ENCODE data around the gene ZNF117. TPM values are rescaled to one million over a fixed set of nuclear protein-coding genes. Genes with fewer than 3 reads are reported as not detected.

The ZNF117 gene
- polyA plus RNA-seq, 1 experiment, result 1.9 TPM

DNA sequence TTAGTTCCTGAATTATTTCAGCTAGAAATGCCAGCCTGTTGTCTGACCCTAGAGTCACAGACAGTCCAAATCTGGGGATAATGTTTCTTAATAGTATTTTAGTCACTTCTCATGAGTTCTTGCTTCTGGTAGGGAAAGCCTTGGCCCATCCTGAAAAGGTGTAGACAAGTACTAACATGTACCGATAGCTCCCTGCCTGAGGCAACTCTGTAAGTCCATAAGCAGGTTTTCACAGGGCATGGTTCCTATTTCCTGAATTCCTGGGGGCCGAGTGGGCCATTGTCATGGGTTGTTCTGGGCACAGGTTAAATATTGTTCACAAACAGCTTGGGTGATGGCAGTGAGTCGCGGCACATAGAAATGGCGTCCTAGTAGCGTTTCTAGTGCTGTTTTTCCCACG is 3.1 kb upstream of the ZNF117 start:
- no peaks in the 10 kb centered on the region for H3K27me3 ChIP-seq (ENCODE audit: control insufficient read depth, insufficient read depth, low read length)
- no peak overlapping the region for H3K4me3 ChIP-seq (ENCODE audit: low read depth, low read length)
- ChIA-PET POLR2A (no interaction called here), CTCF (interaction anchor here (1.1 kb wide), 1 partner anchor 8 kb away, joined by 4 read pairs; no protein-coding TSS in a partner anchor)
- TF ChIP-seq, protein P1, sequence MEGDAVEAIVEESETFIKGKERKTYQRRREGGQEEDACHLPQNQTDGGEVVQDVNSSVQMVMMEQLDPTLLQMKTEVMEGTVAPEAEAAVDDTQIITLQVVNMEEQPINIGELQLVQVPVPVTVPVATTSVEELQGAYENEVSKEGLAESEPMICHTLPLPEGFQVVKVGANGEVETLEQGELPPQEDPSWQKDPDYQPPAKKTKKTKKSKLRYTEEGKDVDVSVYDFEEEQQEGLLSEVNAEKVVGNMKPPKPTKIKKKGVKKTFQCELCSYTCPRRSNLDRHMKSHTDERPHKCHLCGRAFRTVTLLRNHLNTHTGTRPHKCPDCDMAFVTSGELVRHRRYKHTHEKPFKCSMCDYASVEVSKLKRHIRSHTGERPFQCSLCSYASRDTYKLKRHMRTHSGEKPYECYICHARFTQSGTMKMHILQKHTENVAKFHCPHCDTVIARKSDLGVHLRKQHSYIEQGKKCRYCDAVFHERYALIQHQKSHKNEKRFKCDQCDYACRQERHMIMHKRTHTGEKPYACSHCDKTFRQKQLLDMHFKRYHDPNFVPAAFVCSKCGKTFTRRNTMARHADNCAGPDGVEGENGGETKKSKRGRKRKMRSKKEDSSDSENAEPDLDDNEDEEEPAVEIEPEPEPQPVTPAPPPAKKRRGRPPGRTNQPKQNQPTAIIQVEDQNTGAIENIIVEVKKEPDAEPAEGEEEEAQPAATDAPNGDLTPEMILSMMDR (IDR thresholded peaks at IDR 0.05; ENCODE audit: insufficient read depth, low read depth, low read length), result no peak
- DNase-seq (ENCODE audit: low read depth), result no peak
- H3K36me3 ChIP-seq (ENCODE audit: control insufficient read depth, insufficient read depth, low read length), result peaks cover 1% of the 10 kb centered on the region

DNA sequence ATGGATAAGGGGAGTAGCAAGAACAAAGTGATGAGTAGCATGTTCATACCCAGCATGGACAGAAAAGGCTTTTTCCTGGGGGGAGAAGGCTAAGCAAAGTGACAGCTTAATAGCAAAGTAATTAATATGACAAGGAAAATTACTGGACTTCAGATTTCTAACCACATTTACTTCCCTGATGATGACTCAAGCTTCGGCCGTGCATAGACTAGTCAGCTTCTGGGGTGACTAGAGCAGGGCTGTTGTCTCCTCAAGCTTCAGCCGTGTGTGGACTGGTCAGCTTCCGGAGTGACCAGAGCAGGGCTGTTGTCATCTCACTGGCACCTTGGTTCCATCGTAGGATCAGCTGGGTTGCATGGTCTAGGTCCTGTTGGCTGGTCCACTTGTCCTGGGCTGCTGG is 2.1 kb upstream of the ZNF117 start:
- Histone ChIP-seq H3K36me3 (ENCODE audit: control insufficient read depth, insufficient read depth, low read length) (no peaks in the 10 kb centered on the region; the same call in 1 of the 2 replicates), H3K4me3 (ENCODE audit: low read depth, low read length) (no peak overlapping the region), H3K27me3 (ENCODE audit: control insufficient read depth, insufficient read depth, low read length) (no peaks in the 10 kb centered on the region)
- POLR2A ChIA-PET, result no interaction called here
- CTCF ChIA-PET, result interaction anchor here (1.1 kb wide), 1 partner anchor 9 kb away, joined by 4 read pairs; no protein-coding TSS in a partner anchor
- DNase-seq (ENCODE audit: low read depth), result no peak
- TF ChIP-seq, protein P1 (IDR thresholded peaks at IDR 0.05; ENCODE audit: insufficient read depth, low read depth, low read length), result no peak

DNA sequence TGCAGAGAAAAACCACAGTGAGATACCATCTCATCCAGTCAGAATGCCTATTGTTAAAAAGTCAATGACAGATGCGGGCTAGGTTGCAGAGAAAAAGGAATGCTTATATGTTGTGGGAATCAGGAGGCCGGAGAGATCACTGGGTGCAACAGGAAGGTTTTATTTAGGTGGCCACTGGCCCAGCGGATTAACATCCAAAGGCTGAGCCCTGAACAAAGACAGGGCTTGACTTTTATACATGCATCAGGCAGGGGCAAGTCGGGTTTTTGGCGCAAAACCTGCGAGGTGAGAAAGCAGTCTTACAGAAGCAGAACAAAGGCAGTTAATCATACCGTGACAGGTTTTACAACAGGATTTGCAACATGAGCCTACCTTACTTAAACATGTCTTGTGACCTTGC is 620 bp downstream of the ZNF117 start:
- ChIA-PET CTCF (no interaction called here), POLR2A (no interaction called here)
- DNase-seq (ENCODE audit: low read depth), result no peak
- TF ChIP-seq, protein P1 (IDR thresholded peaks at IDR 0.05; ENCODE audit: insufficient read depth, low read depth, low read length), result no peak
- no peak overlapping the region for H3K4me3 ChIP-seq (ENCODE audit: low read depth, low read length)
- H3K27me3 ChIP-seq (ENCODE audit: control insufficient read depth, insufficient read depth, low read length), result no peaks in the 10 kb centered on the region
- no peaks in the 10 kb centered on the region; the same call in 1 of the 2 replicates for H3K36me3 ChIP-seq (ENCODE audit: control insufficient read depth, insufficient read depth, low read length)

- Histone ChIP-seq H3K36me3 (ENCODE audit: control insufficient read depth, insufficient read depth, low read length) (peaks cover 3% of the 10 kb centered on the region; the same call in 1 of the 2 replicates), H3K4me3 (ENCODE audit: low read depth, low read length) (no peak overlapping the region), H3K27me3 (ENCODE audit: control insufficient read depth, insufficient read depth, low read length) (no peaks in the 10 kb centered on the region)
- CTCF ChIA-PET, result interaction anchor here (0.6 kb wide), 1 partner anchor 19 kb away, joined by 3 read pairs; no protein-coding TSS in a partner anchor
- TF ChIP-seq, protein P1 (IDR thresholded peaks at IDR 0.05; ENCODE audit: insufficient read depth, low read depth, low read length), result no peak
- no peak for DNase-seq (ENCODE audit: low read depth)
- POLR2A ChIA-PET, result no interaction called here
These were observed 12.2 kb downstream of the ZNF117 start for GRCh38 chr7:64978497-64979203.

DNA sequence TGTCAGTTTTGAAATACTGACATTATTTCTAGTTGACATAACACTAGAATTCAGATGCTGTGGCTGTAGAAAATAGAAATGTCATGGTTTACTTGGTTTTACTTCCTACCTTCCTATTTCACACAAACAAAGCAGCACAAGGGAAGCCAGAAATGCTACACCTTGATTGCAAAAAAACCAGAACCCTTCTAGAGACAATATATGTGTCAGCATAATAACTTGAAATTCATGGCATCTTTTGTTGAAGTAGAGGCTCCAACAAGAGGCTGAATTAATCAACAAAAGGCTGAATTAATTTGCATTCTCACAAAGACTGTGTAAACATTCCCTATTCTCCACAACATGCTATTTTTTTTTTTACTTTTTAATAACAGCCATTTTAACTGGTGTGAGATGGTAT is 25.2 kb downstream of the ZNF117 start:
- POLR2A ChIA-PET, result no interaction called here

More for the DNA sequence above, 25.2 kb downstream of the ZNF117 start:
- Histone ChIP-seq H3K4me3 (ENCODE audit: low read depth, low read length) (no peak overlapping the region), H3K36me3 (ENCODE audit: control insufficient read depth, insufficient read depth, low read length) (no peaks in the 10 kb centered on the region), H3K27me3 (ENCODE audit: control insufficient read depth, insufficient read depth, low read length) (no peaks in the 10 kb centered on the region)
- CTCF ChIA-PET, result no interaction called here
- TF ChIP-seq, protein P1 (IDR thresholded peaks at IDR 0.05; ENCODE audit: insufficient read depth, low read depth, low read length), result no peak
- no peak for DNase-seq (ENCODE audit: low read depth)
